Measurements from ENCODE around the gene SLC13A2.
"Not testable (repeated sequence)": the region's sequence is repeated elsewhere in the genome, so short reads cannot be mapped to it uniquely, and the experiment has no call there.

Gene SLC13A2

DNA sequence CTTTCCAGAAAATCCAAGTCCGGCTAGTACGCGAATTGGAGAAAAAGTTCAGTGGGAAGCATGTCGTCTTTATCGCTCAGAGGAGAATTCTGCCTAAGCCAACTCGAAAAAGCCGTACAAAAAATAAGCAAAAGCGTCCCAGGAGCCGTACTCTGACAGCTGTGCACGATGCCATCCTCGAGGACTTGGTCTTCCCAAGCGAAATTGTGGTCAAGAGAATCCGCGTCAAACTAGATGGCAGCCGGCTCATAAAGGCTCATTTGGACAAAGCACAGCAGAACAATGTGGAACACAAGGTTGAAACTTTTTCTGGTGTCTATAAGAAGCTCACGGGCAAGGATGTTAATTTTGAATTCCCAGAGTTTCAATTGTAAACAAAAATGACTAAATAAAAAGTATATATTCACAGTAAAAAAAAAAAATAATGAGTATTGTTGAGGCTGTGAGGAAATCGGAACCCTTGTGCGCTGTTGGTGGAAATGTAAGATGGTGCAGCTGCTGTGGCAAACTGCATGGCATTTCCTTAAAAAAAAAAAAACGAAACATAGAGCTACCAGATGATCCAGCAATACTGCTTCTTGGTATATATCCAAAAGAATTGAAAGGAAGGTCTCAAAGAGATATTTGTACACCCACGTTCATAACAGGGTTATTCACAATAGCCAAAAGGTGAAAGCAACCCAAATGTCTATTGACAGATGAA is 5.3 kb upstream of the SLC13A2 start:
- H4K8ac ChIP-seq (ENCODE audit: low read depth, low read length); H3K56ac ChIP-seq (ENCODE audit: low read length); DNase-seq; H2AK5ac ChIP-seq (ENCODE audit: low read length); H4K5ac ChIP-seq (ENCODE audit: low read length); H3K4me2 ChIP-seq (ENCODE audit: low read length); H2BK120ac ChIP-seq (ENCODE audit: low read depth, low read length); H3K79me1 ChIP-seq (ENCODE audit: low read length); H3K27me3 ChIP-seq (ENCODE audit: insufficient read depth, low read length, poor library complexity); H3K4me3 ChIP-seq (ENCODE audit: low read length); H3K18ac ChIP-seq (ENCODE audit: low read length); H3K36me3 ChIP-seq (ENCODE audit: control insufficient read depth, insufficient read depth, low read length); H2BK5ac ChIP-seq (ENCODE audit: low read length); H3K79me2 ChIP-seq (ENCODE audit: control insufficient read depth, insufficient read depth, low read length); H2BK15ac ChIP-seq (replicated peaks; ENCODE audit: low read depth); H3K4ac ChIP-seq (ENCODE audit: low read depth, low read length); H3K27ac ChIP-seq (ENCODE audit: low read depth, low read length); H3K9ac ChIP-seq (ENCODE audit: low read length); H3K23ac ChIP-seq (ENCODE audit: low read length); H3K4me1 ChIP-seq (ENCODE audit: control insufficient read depth, low read depth, low read length): not testable (repeated sequence)
- no CpG with 5 or more reads among the region's 20 CpGs for WGBS (ENCODE audit: extremely low coverage, insufficient coverage, low lambda C conversion rate)

DNA sequence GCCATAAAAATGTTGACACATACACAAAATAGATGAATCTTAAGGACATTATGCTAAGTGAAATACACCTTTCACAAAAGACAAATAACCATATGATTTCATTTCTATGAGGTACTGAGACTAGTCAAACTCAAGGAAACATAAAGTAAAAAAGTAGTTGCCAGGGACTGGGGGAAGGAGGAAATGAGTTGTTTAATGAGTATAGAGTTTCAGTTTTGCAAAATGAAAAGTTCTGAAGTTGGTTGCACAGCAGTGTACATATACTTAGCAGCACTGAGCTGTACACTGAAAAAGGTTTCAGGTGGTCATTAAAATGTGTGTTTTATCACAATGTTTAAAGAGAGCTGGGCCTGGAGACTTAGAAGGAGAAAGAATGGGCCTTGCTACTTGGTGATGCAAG is 4.7 kb upstream of the SLC13A2 start:
- no peak overlapping the region for H3K56ac ChIP-seq (ENCODE audit: low read length)
- H2BK5ac ChIP-seq (ENCODE audit: low read length), result no peak overlapping the region
- H3K36me3 ChIP-seq (ENCODE audit: control insufficient read depth, insufficient read depth, low read length), result no peaks in the 10 kb centered on the region
- no peaks in the 10 kb centered on the region for H3K27me3 ChIP-seq (ENCODE audit: insufficient read depth, low read length, poor library complexity)
- no peaks in the 10 kb centered on the region for H3K4me1 ChIP-seq (ENCODE audit: control insufficient read depth, low read depth, low read length)
- no peaks in the 10 kb centered on the region for H3K79me1 ChIP-seq (ENCODE audit: low read length)
- H3K4ac ChIP-seq (ENCODE audit: low read depth, low read length), result no peak overlapping the region
- no peaks in the 10 kb centered on the region for H3K79me2 ChIP-seq (ENCODE audit: control insufficient read depth, insufficient read depth, low read length)
- H4K5ac ChIP-seq (ENCODE audit: low read length), result no peak overlapping the region
- no peak overlapping the region for H3K4me2 ChIP-seq (ENCODE audit: low read length)
- H4K8ac ChIP-seq (ENCODE audit: low read depth, low read length), result no peak overlapping the region
- no peak overlapping the region for H3K23ac ChIP-seq (ENCODE audit: low read length)
- no peak overlapping the region for H2AK5ac ChIP-seq (ENCODE audit: low read length)
- no peak overlapping the region for H2BK15ac ChIP-seq (replicated peaks; ENCODE audit: low read depth)
- no peak overlapping the region for H3K9ac ChIP-seq (ENCODE audit: low read length)
- H3K4me3 ChIP-seq (ENCODE audit: low read length), result no peak overlapping the region
- H2BK120ac ChIP-seq (ENCODE audit: low read depth, low read length), result no peak overlapping the region
- H3K18ac ChIP-seq (ENCODE audit: low read length), result no peak overlapping the region
- no peak for DNase-seq
- no peak overlapping the region for H3K27ac ChIP-seq (ENCODE audit: low read depth, low read length)

DNA sequence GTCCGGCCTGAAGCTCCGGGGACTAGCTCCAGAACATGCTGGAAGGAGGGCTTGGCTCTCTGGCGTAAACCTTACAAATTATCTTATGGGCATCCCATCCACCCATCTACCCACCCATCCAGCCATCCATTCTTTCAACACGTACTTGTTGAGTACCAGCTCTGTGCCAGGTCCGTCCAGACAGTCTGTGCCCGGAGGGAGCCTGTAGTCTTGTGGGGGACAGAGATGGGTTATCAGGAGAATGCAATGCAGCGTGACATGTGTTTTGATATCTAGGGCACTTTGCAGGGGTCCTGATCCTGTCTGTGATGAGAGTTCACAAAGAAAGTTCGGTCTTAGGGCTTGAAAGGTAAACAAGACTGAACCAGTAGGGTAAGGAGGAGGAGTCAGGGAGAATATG is 4.1 kb upstream of the SLC13A2 start:
- Histone ChIP-seq H4K8ac (ENCODE audit: low read depth, low read length) (no peak overlapping the region), H3K56ac (ENCODE audit: low read length) (no peak overlapping the region), H3K9ac (ENCODE audit: low read length) (no peak overlapping the region), H3K23ac (ENCODE audit: low read length) (no peak overlapping the region), H4K5ac (ENCODE audit: low read length) (no peak overlapping the region), H2AK5ac (ENCODE audit: low read length) (no peak overlapping the region), H2BK5ac (ENCODE audit: low read length) (no peak overlapping the region), H2BK15ac (replicated peaks; ENCODE audit: low read depth) (no peak overlapping the region), H3K79me1 (ENCODE audit: low read length) (no peaks in the 10 kb centered on the region), H3K36me3 (ENCODE audit: control insufficient read depth, insufficient read depth, low read length) (no peaks in the 10 kb centered on the region), H2BK120ac (ENCODE audit: low read depth, low read length) (no peak overlapping the region), H3K18ac (ENCODE audit: low read length) (no peak overlapping the region), H3K4ac (ENCODE audit: low read depth, low read length) (no peak overlapping the region), H3K4me2 (ENCODE audit: low read length) (no peak overlapping the region), H3K27ac (ENCODE audit: low read depth, low read length) (no peak overlapping the region), H3K27me3 (ENCODE audit: insufficient read depth, low read length, poor library complexity) (no peaks in the 10 kb centered on the region), H3K79me2 (ENCODE audit: control insufficient read depth, insufficient read depth, low read length) (no peaks in the 10 kb centered on the region), H3K4me3 (ENCODE audit: low read length) (no peak overlapping the region), H3K4me1 (ENCODE audit: control insufficient read depth, low read depth, low read length) (no peaks in the 10 kb centered on the region)
- peak; percentile 18 for DNase-seq
- WGBS (ENCODE audit: extremely low coverage, insufficient coverage, low lambda C conversion rate), result no CpG with 5 or more reads among the region's 8 CpGs

DNA sequence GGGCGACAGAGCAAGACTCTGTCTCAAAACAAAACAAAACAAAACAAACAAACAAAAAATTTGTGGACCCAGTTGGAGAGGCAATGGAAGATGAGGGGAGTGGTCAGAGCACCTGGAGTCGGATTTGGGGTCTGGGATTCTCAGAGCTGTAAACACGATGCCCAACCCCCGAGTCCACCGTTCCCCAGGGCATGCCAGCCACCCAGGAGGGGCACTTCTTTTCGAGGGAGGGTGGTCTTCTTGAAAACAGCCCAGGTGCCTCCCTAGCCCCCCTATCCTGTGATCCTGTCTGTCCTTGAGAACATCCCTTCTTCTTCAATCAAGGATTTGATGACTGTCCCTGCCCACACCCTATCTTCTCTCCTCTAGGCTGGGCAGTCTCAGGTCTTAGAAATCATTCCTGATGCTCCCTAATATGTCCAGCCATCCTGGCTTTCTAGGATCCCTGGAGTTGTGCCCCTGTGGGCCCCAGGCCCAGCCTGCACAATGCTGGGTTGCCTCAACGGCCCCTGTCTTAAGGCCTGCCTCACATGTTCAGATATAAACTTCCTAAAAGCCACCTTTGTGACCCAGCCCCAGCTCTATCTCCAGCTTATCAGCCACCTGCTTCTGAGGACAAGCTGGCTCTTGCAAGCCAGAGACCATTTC is 3.1 kb upstream of the SLC13A2 start:
- WGBS (ENCODE audit: extremely low coverage, insufficient coverage, low lambda C conversion rate), result no CpG with 5 or more reads among the region's 7 CpGs
- Histone ChIP-seq H3K9ac (ENCODE audit: low read length) (no peak overlapping the region), H2BK15ac (replicated peaks; ENCODE audit: low read depth) (no peak overlapping the region), H3K36me3 (ENCODE audit: control insufficient read depth, insufficient read depth, low read length) (no peaks in the 10 kb centered on the region), H2AK5ac (ENCODE audit: low read length) (no peak overlapping the region), H3K4ac (ENCODE audit: low read depth, low read length) (no peak overlapping the region), H3K56ac (ENCODE audit: low read length) (no peak overlapping the region), H3K27me3 (ENCODE audit: insufficient read depth, low read length, poor library complexity) (no peaks in the 10 kb centered on the region), H3K4me1 (ENCODE audit: control insufficient read depth, low read depth, low read length) (no peaks in the 10 kb centered on the region), H4K8ac (ENCODE audit: low read depth, low read length) (no peak overlapping the region), H3K79me2 (ENCODE audit: control insufficient read depth, insufficient read depth, low read length) (no peaks in the 10 kb centered on the region), H3K4me2 (ENCODE audit: low read length) (no peak overlapping the region), H3K4me3 (ENCODE audit: low read length) (no peak overlapping the region), H3K18ac (ENCODE audit: low read length) (no peak overlapping the region), H3K23ac (ENCODE audit: low read length) (no peak overlapping the region), H3K27ac (ENCODE audit: low read depth, low read length) (no peak overlapping the region), H4K5ac (ENCODE audit: low read length) (no peak overlapping the region), H2BK5ac (ENCODE audit: low read length) (no peak overlapping the region), H3K79me1 (ENCODE audit: low read length) (no peaks in the 10 kb centered on the region), H2BK120ac (ENCODE audit: low read depth, low read length) (no peak overlapping the region)
- DNase-seq, result no peak

DNA sequence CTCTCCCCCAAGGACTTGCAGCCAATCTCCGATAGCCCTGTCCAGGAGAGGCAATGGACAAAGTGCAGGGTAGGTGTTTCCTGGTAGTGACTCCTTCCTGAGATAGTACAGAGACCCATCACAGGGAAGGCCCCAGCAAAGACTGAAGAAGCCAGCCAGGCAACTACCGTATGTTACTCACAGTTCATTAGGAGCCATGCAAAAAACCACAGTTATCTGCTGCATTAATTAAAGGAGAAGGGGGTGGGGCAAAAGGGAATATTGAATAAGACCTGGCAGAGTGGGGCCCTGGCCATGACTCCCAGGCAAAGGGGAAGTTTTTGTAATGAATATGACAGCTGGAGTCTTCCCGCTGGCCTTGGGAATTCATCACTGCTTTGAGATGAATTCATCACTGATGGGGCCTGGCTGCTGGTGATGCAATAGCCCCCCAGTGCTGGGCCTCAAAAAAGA is 2.5 kb upstream of the SLC13A2 start:
- no peaks in the 10 kb centered on the region for H3K27me3 ChIP-seq (ENCODE audit: insufficient read depth, low read length, poor library complexity)
- no peaks in the 10 kb centered on the region for H3K79me2 ChIP-seq (ENCODE audit: control insufficient read depth, insufficient read depth, low read length)
- no CpG with 5 or more reads among the region's 3 CpGs for WGBS (ENCODE audit: extremely low coverage, insufficient coverage, low lambda C conversion rate)
- no peak overlapping the region for H2BK15ac ChIP-seq (replicated peaks; ENCODE audit: low read depth)
- H3K27ac ChIP-seq (ENCODE audit: low read depth, low read length), result no peak overlapping the region
- no peak overlapping the region for H3K9ac ChIP-seq (ENCODE audit: low read length)
- H3K4me1 ChIP-seq (ENCODE audit: control insufficient read depth, low read depth, low read length), result no peaks in the 10 kb centered on the region
- H4K5ac ChIP-seq (ENCODE audit: low read length), result no peak overlapping the region
- no peak overlapping the region for H2AK5ac ChIP-seq (ENCODE audit: low read length)
- no peak overlapping the region for H3K4ac ChIP-seq (ENCODE audit: low read depth, low read length)
- H3K23ac ChIP-seq (ENCODE audit: low read length), result no peak overlapping the region
- H3K79me1 ChIP-seq (ENCODE audit: low read length), result no peaks in the 10 kb centered on the region
- no peak overlapping the region for H3K56ac ChIP-seq (ENCODE audit: low read length)
- H3K36me3 ChIP-seq (ENCODE audit: control insufficient read depth, insufficient read depth, low read length), result no peaks in the 10 kb centered on the region
- H3K4me3 ChIP-seq (ENCODE audit: low read length), result no peak overlapping the region
- no peak for DNase-seq
- no peak overlapping the region for H3K18ac ChIP-seq (ENCODE audit: low read length)
- H2BK120ac ChIP-seq (ENCODE audit: low read depth, low read length), result no peak overlapping the region
- H4K8ac ChIP-seq (ENCODE audit: low read depth, low read length), result no peak overlapping the region
- H2BK5ac ChIP-seq (ENCODE audit: low read length), result no peak overlapping the region
- H3K4me2 ChIP-seq (ENCODE audit: low read length), result no peak overlapping the region

All from mesendoderm (in vitro differentiated cells).